ENCODE data around the gene RFX4.

RFX4 gene

GRCh38 chr12:106739318-106739717 is 156.5 kb downstream of the RFX4 start:
- ATAC-seq (no peak), DNase-seq (ENCODE audit: low spot score in 2 of 2) (no peak)
- Mint-ChIP-seq H3K36me3 (no peaks in the 10 kb centered on the region), H3K4me1 (no peaks in the 10 kb centered on the region), H3K4me3 (no peak overlapping the region), H3K27ac (no peak overlapping the region), H3K9me3 (no peaks in the 10 kb centered on the region)

- no peaks in the 10 kb centered on the region for H3K36me3 Mint-ChIP-seq
- peaks cover 2% of the 10 kb centered on the region for H3K4me1 Mint-ChIP-seq
- no peak overlapping the region for H3K4me3 Mint-ChIP-seq
- no peaks in the 10 kb centered on the region for H3K9me3 Mint-ChIP-seq
- DNase-seq (ENCODE audit: low spot score in 2 of 2), result no peak
- no peak overlapping the region for H3K27ac Mint-ChIP-seq
- ATAC-seq, result no peak
Measured at GRCh38 chr12:106739815-106740530, 157.2 kb downstream of the RFX4 start.

GRCh38 chr12:106740818-106741217 is 158.0 kb downstream of the RFX4 start:
- DNase-seq (ENCODE audit: low spot score in 2 of 2), result no peak
- Mint-ChIP-seq H3K4me3 (no peak overlapping the region), H3K9me3 (no peaks in the 10 kb centered on the region), H3K27ac (no peak overlapping the region), H3K36me3 (no peaks in the 10 kb centered on the region), H3K4me1 (peaks cover 5% of the 10 kb centered on the region)
- no peak for ATAC-seq

- ATAC-seq (no peak), DNase-seq (ENCODE audit: low spot score in 2 of 2) (no peak)
- Mint-ChIP-seq H3K27ac (no peak overlapping the region), H3K9me3 (no peaks in the 10 kb centered on the region), H3K36me3 (no peaks in the 10 kb centered on the region), H3K4me3 (no peak overlapping the region), H3K4me1 (peaks cover 5% of the 10 kb centered on the region)
Measured at GRCh38 chr12:106741247-106741646, 158.4 kb downstream of the RFX4 start.

GRCh38 chr12:106743270-106743988 is 160.6 kb downstream of the RFX4 start:
- ATAC-seq (no peak), DNase-seq (ENCODE audit: low spot score in 2 of 2) (no peak)
- peaks cover 23% of the 10 kb centered on the region for H3K4me1 Mint-ChIP-seq

GRCh38 chr12:106744600-106744999 is 161.8 kb downstream of the RFX4 start:
- peaks cover 25% of the 10 kb centered on the region for H3K4me1 Mint-ChIP-seq
- no peaks in the 10 kb centered on the region for H3K36me3 Mint-ChIP-seq
- DNase-seq (ENCODE audit: low spot score in 2 of 2), result no peak
- no peak overlapping the region for H3K4me3 Mint-ChIP-seq
- H3K9me3 Mint-ChIP-seq, result no peaks in the 10 kb centered on the region
- no peak for ATAC-seq
- no peak overlapping the region for H3K27ac Mint-ChIP-seq

More at GRCh38 chr12:106743270-106743988, 160.6 kb downstream of the RFX4 start:
- H3K27ac Mint-ChIP-seq, result no peak overlapping the region
- no peaks in the 10 kb centered on the region for H3K9me3 Mint-ChIP-seq
- H3K4me3 Mint-ChIP-seq, result no peak overlapping the region
- no peaks in the 10 kb centered on the region for H3K36me3 Mint-ChIP-seq

- H3K9me3 Mint-ChIP-seq, result no peaks in the 10 kb centered on the region
- H3K27ac Mint-ChIP-seq, result no peak overlapping the region
Measured at GRCh38 chr12:106745181-106745745, 162.5 kb downstream of the RFX4 start.

GRCh38 chr12:106747973-106748436 is 165.2 kb downstream of the RFX4 start:
- peak overlapping the region; percentile 93 for H3K27ac Mint-ChIP-seq
- peaks cover 42% of the 10 kb centered on the region for H3K4me1 Mint-ChIP-seq
- H3K36me3 Mint-ChIP-seq, result no peaks in the 10 kb centered on the region
- DNase-seq (ENCODE audit: low spot score in 2 of 2) (no peak), ATAC-seq (peak; percentile 57)
- H3K4me3 Mint-ChIP-seq, result peak overlapping the region; percentile 36
- H3K9me3 Mint-ChIP-seq, result peaks cover 5% of the 10 kb centered on the region

More at GRCh38 chr12:106745181-106745745, 162.5 kb downstream of the RFX4 start:
- ATAC-seq (no peak), DNase-seq (ENCODE audit: low spot score in 2 of 2) (no peak)
- Mint-ChIP-seq H3K4me1 (peaks cover 31% of the 10 kb centered on the region), H3K4me3 (no peak overlapping the region), H3K36me3 (no peaks in the 10 kb centered on the region)

- Mint-ChIP-seq H3K4me3 (no peak overlapping the region), H3K4me1 (peaks cover 54% of the 10 kb centered on the region), H3K9me3 (peaks cover 5% of the 10 kb centered on the region), H3K27ac (peak overlapping the region; percentile 74), H3K36me3 (no peaks in the 10 kb centered on the region)
- ATAC-seq (peak; percentile 66), DNase-seq (ENCODE audit: low spot score in 2 of 2) (no peak)
Measured at GRCh38 chr12:106750524-106750923, 167.7 kb downstream of the RFX4 start.

GRCh38 chr12:106753526-106753925 is 170.7 kb downstream of the RFX4 start:
- H3K27ac Mint-ChIP-seq, result peak overlapping the region; percentile 72

GRCh38 chr12:106754331-106754730 is 171.5 kb downstream of the RFX4 start:
- H3K4me1 Mint-ChIP-seq, result peaks cover 34% of the 10 kb centered on the region
- H3K27ac Mint-ChIP-seq, result peak overlapping the region; percentile 72
- ATAC-seq, result no peak
- no peak for DNase-seq (ENCODE audit: low spot score in 2 of 2)
- H3K9me3 Mint-ChIP-seq, result peaks cover 5% of the 10 kb centered on the region
- H3K36me3 Mint-ChIP-seq, result no peaks in the 10 kb centered on the region
- no peak overlapping the region for H3K4me3 Mint-ChIP-seq

More at GRCh38 chr12:106753526-106753925, 170.7 kb downstream of the RFX4 start:
- DNase-seq (ENCODE audit: low spot score in 2 of 2), result peak; percentile 21 to 69
- Mint-ChIP-seq H3K4me1 (peaks cover 35% of the 10 kb centered on the region), H3K9me3 (peaks cover 5% of the 10 kb centered on the region), H3K4me3 (peak overlapping the region; percentile 63), H3K36me3 (no peaks in the 10 kb centered on the region)
- ATAC-seq, result peak; percentile 98

GRCh38 chr12:106757623-106758348 is 175.0 kb downstream of the RFX4 start:
- H3K27ac Mint-ChIP-seq, result peak overlapping the region; percentile 48
- no peak for ATAC-seq
- no peak overlapping the region for H3K4me3 Mint-ChIP-seq
- no peaks in the 10 kb centered on the region for H3K36me3 Mint-ChIP-seq
- no peak for DNase-seq (ENCODE audit: low spot score in 2 of 2)
- H3K9me3 Mint-ChIP-seq, result no peaks in the 10 kb centered on the region
- H3K4me1 Mint-ChIP-seq, result peaks cover 32% of the 10 kb centered on the region

- DNase-seq (ENCODE audit: low spot score in 2 of 2) (no peak), ATAC-seq (no peak)
- Mint-ChIP-seq H3K27ac (peak overlapping the region; percentile 48), H3K36me3 (no peaks in the 10 kb centered on the region), H3K4me1 (peaks cover 25% of the 10 kb centered on the region), H3K4me3 (no peak overlapping the region), H3K9me3 (no peaks in the 10 kb centered on the region)
Measured at GRCh38 chr12:106758349-106759110, 175.7 kb downstream of the RFX4 start.

GRCh38 chr12:106759526-106760183 is 176.9 kb downstream of the RFX4 start:
- Mint-ChIP-seq H3K36me3 (no peaks in the 10 kb centered on the region), H3K4me3 (peak overlapping the region; percentile 45), H3K9me3 (no peaks in the 10 kb centered on the region), H3K4me1 (peaks cover 14% of the 10 kb centered on the region), H3K27ac (peak overlapping the region; percentile 92)
- ATAC-seq, result peak; percentile 21
- DNase-seq (ENCODE audit: low spot score in 2 of 2), result no peak

Data from stimulated activated effector memory CD8-positive, alpha-beta T cell treated with anti-CD3 and anti-CD28 coated beads, Interleukin-12 subunit alpha, Interleukin-12 subunit beta, amount 100 ng/mL, for 72 hours (primary cell).